Ovary (tissue), 9 donors: ENCODE results near the gene R3HDM1. TPM values are rescaled to one million over a fixed set of nuclear protein-coding genes. Genes with fewer than 3 reads are reported as not detected.

Experiments used
- DNase-seq, 5 donors: peaks; one replicate each; pipeline ENCODE4 v3.0.0-alpha.2; 2019 to 2020
- H3K27ac ChIP-seq, 2 donors: fragments of 200-600 bp; one replicate each; pipeline versions ENCODE4 v1.5.1 to v1.8.0; 2019 to 2022
- H3K27me3 ChIP-seq: fragments of 200-600 bp; one replicate; pipeline ENCODE4 v1.8.0; 2022
- H3K36me3 ChIP-seq: fragments of 200-600 bp; sonication (generic); one replicate; pipeline ENCODE4 v1.5.1; 2019
- H3K4me1 ChIP-seq: one replicate; pipeline ENCODE4 v1.8.1; 2013; ENCODE audit warnings: mild to moderate bottlenecking, moderate library complexity; ENCODE audit not compliant: insufficient read depth
- H3K4me3 ChIP-seq: fragments of 200-600 bp; sonication (generic); one replicate; pipeline ENCODE4 v1.5.1; 2017
- H3K9me3 ChIP-seq, 2 donors: fragments of 200-600 bp in 1 of 2; sonication (generic) in 1 of 2; one replicate each; pipeline versions ENCODE4 v1.5.1 to v1.8.1; 2013 to 2019; ENCODE audit warnings: mild to moderate bottlenecking in 1 of 2, moderate library complexity in 1 of 2
- EP300 ChIP-seq: sonication (generic); formaldehyde crosslinking; IDR thresholded peaks from one replicate; pipeline ENCODE4 v1.6.1; 2017; ENCODE audit warnings: antibody characterized with exemption
- POLR2A ChIP-seq: fragments of 450-650 bp; IDR thresholded peaks from one replicate; pipeline ENCODE4 v1.6.1; 2017; ENCODE audit warnings: antibody characterized with exemption, mild to moderate bottlenecking, moderate library complexity
- WGBS, 3 donors: extraction: QIAGEN DNeasy Blood & Tissue Kit in 1 of 3; methylation state at CpG; one replicate each; pipeline versions ENCODE4 v1.1.5 to v1.1.7; 2013 to 2017; 5-methylcytosine and 5-hydroxymethylcytosine counted together
- intact Hi-C, 4 donors: fragments of 100-400 bp; cut with DNase I; formaldehyde crosslinking; loops; one replicate each; pipeline versions ENCODE4 v1.11.0 to v1.15.1; 2022 to 2023
- polyA plus RNA-seq, 2 donors: library from polyadenylated mRNA; stranded (reverse); fragments of 200-250 nt in 1 of 2; fragments of 350-450 nt in 1 of 2; fragmentation: Illumina TruSeq in 1 of 2; extraction: RNeasy Lipid Tissue Mini Kit (QIAGEN cat#74804) in 1 of 2; gene quantifications; one replicate each; pipeline ENCODE4 v1.2.3, GENCODE V29; 2013 to 2014
- total RNA-seq, 7 donors: library from RNA; depleted of rRNA in 2 of 7; stranded (reverse); fragments of >200 nt in 2 of 7; fragmentation: NEBNext Ultra II Directional in 3 of 7; extraction: Animal tissue kit (Norgen Biotek cat#: 25700) in 3 of 7; gene quantifications; one replicate each; pipeline versions ENCODE4 v1.1.0 to v1.2.4, GENCODE V29; 2016 to 2023
- TF ChIP-seq, protein P1 (sequence below), 3 donors: fragments of 450-650 bp in 2 of 3; fragments of 200-600 bp in 1 of 3; IDR thresholded peaks; one replicate each; pipeline versions ENCODE4 v1.5.1 to v1.8.0; 2016 to 2022; ENCODE audit warnings: antibody characterized with exemption in 3 of 3, mild to moderate bottlenecking in 1 of 3
- donor health status: DM: no; HTN: no; CAD: no; lungs with moderate emphysema.
- donor health status: DM: no; HTN: no; CAD: no.
- donor health status: Bipolar disorder and iron deficiency.
- donor health status: DM: yes; HTN: yes; CAD: no.
- donor health status: DM: no; HTN: no; CAD: no.
- donor health status: DM: yes; HTN: yes; CAD: no.

R3HDM1 gene
- total and polyA plus RNA-seq, 9 donors: 8.9 to 34.4 (median 19.0) TPM

GRCh38 chr2:135736546-135736945, 205.3 kb downstream of the R3HDM1 start:
- WGBS, 3 donors: 92 to 96% (median 92%) methylated on average over 5 of the region's 5 CpGs

GRCh38 chr2:135740206-135740605, 208.9 kb downstream of the R3HDM1 start:
- DNase-seq: no peak
- peaks cover 4% of the 10 kb centered on the region for H3K4me1 ChIP-seq
- H3K4me3 ChIP-seq: no peak overlapping the region
- WGBS, 3 donors: 96 to 97% (median 96%) methylated on average over 3 of the region's 3 CpGs
- no peaks in the 10 kb centered on the region for H3K36me3 ChIP-seq
- no peaks in the 10 kb centered on the region for H3K27me3 ChIP-seq
- no peak for TF ChIP-seq POLR2A
- TF ChIP-seq, protein P1, sequence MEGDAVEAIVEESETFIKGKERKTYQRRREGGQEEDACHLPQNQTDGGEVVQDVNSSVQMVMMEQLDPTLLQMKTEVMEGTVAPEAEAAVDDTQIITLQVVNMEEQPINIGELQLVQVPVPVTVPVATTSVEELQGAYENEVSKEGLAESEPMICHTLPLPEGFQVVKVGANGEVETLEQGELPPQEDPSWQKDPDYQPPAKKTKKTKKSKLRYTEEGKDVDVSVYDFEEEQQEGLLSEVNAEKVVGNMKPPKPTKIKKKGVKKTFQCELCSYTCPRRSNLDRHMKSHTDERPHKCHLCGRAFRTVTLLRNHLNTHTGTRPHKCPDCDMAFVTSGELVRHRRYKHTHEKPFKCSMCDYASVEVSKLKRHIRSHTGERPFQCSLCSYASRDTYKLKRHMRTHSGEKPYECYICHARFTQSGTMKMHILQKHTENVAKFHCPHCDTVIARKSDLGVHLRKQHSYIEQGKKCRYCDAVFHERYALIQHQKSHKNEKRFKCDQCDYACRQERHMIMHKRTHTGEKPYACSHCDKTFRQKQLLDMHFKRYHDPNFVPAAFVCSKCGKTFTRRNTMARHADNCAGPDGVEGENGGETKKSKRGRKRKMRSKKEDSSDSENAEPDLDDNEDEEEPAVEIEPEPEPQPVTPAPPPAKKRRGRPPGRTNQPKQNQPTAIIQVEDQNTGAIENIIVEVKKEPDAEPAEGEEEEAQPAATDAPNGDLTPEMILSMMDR (IDR thresholded peaks at IDR 0.05): no peak
- TF ChIP-seq EP300: no peak
- no peaks in the 10 kb centered on the region for H3K9me3 ChIP-seq
- intact Hi-C loops: loop anchor here in 1 of 4 donors (5.0 kb wide), 1 partner anchor 247 kb away; the partner anchor contains the start of gene DARS1
- no peak overlapping the region for H3K27ac ChIP-seq

More at GRCh38 chr2:135736546-135736945, 205.3 kb downstream of the R3HDM1 start:
- TF ChIP-seq POLR2A (no peak), EP300 (no peak)
- TF ChIP-seq, protein P1 (IDR thresholded peaks at IDR 0.05): no peak
- Histone ChIP-seq H3K27me3 (no peaks in the 10 kb centered on the region), H3K4me3 (no peak overlapping the region), H3K4me1 (no peaks in the 10 kb centered on the region), H3K27ac (no peak overlapping the region), H3K36me3 (no peaks in the 10 kb centered on the region), H3K9me3 (no peaks in the 10 kb centered on the region)
- intact Hi-C loops: no loop called here
- DNase-seq: no peak

DNA sequence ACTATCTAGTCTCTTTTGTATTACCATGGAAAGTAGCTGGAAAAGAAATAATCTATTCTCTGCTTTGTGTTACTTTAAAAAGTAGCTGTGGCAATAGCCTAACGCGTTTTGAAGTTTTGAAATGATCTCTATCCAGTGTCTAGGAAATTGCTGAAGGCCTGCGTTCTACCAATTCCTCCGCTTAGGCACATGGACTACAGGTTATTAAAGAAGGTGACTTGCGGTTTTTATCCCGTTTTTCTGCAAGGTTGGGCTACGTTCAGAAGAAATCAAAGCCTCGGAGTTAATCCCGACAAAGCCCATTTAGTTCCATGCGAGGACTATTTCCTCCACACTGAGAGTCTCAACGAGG, 209.7 kb downstream of the R3HDM1 start:
- TF ChIP-seq, protein P1 (IDR thresholded peaks at IDR 0.05): no peak
- TF ChIP-seq POLR2A: no peak
- TF ChIP-seq EP300: no peak
- Histone ChIP-seq H3K27me3 (no peaks in the 10 kb centered on the region), H3K9me3 (no peaks in the 10 kb centered on the region), H3K27ac (peak overlapping the region; percentile 97 to 99), H3K36me3 (no peaks in the 10 kb centered on the region), H3K4me3 (no peak overlapping the region), H3K4me1 (peaks cover 4% of the 10 kb centered on the region)
- 81% methylated on average over 11 of the region's 11 CpGs for WGBS, 3 donors
- no peak for DNase-seq
- intact Hi-C loops: loop anchor here in 1 of 4 donors (5.0 kb wide), 1 partner anchor 246 kb away; the partner anchor contains the start of gene DARS1

DNA sequence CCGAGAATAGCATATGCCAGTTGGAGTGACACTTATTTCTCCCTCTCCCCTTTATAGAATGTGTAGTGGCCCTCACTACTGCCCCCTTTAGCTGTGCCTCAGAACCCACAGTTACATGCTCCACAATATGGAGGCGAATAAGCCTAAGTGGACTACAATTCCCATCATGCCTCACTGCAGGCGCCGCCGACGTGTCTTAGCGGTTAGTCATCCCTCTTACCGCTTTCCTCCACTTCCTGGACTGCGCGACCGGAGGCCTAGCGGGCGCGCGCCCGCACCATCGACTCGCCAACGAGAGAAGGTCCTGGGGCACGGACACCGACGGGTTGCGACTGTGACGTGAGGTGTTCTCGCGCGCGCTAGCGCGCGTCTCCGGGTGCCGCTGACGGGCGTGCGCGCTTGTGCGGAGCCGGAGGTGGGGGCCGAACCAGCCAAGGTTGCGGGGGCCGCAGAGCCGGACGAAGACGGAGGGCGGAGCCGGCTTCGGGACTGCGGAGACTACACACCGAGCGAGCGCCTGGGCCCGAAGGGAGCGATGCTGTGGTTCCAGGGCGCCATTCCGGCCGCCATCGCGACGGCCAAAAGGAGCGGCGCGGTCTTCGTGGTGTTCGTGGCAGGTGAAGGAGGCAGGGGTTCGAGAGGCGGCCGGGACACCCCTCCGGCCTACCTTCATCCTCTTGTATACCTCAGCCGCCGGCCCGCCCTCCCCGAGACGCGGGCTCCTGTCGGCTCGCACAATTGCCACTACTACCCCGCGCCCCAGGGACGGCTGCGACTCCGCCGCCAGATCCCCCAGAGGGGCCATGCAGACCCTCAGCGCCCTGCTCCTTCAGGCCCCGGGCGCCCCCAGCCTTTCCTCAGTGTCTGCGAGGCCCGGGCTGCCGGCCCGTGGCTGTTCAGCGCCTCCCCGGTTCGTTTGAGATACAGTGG, 210.4 kb downstream of the R3HDM1 start, which contains the start of gene UBXN4:
Gene UBXN4, plus strand, starts transcription at position 461 of the 930 bp plus-strand sequence. Its CDS starts 75 bp downstream, at position 536.
- intact Hi-C loops: loop anchor here in 1 of 4 donors (5.0 kb wide), 1 partner anchor 246 kb away; the partner anchor contains the start of gene DARS1
- peak within 1 kb of the TSS; percentile 65 for H3K4me3 ChIP-seq
- 1% methylated on average over 71 to 93 of the region's 93 CpGs for WGBS, 3 donors
- peak; percentile 96 to 97 (median 96) for DNase-seq
- no peaks in the 10 kb centered on the region for H3K27me3 ChIP-seq
- H3K27ac ChIP-seq: peak within 1 kb of the TSS; percentile 97 to 99
- TF ChIP-seq EP300 (no peak), POLR2A (peak; percentile 91)
- H3K9me3 ChIP-seq: no peaks in the 10 kb centered on the region
- peaks cover 6% of the 10 kb centered on the region for H3K4me1 ChIP-seq
- no peaks in the 10 kb centered on the region for H3K36me3 ChIP-seq
